CD4-positive, alpha-beta T cell treated with Interleukin-10 for 1 hour (primary cell): ENCODE data around the gene JAKMIP1.

Experiments
- DNase-seq: peaks from one replicate; pipeline ENCODE4 v3.0.0-alpha.2; 2020

JAKMIP1 gene

GRCh38 chr4:6055436-6055835, 144.9 kb downstream of the JAKMIP1 start:
- DNase-seq = no peak

- no peak for DNase-seq
Measured at GRCh38 chr4:6055030-6055429, 145.3 kb downstream of the JAKMIP1 start.

- no peak for DNase-seq
Measured at GRCh38 chr4:6054162-6054922, 146.0 kb downstream of the JAKMIP1 start.

GRCh38 chr4:6052679-6053078, 147.7 kb downstream of the JAKMIP1 start:
- DNase-seq = no peak

- no peak for DNase-seq
Measured at GRCh38 chr4:6050551-6050950, 149.8 kb downstream of the JAKMIP1 start.

- no peak for DNase-seq
Measured at GRCh38 chr4:6049985-6050384, 150.4 kb downstream of the JAKMIP1 start.

- DNase-seq = no peak
Measured at GRCh38 chr4:6049278-6049677, 151.1 kb downstream of the JAKMIP1 start.

- no peak for DNase-seq
Measured at GRCh38 chr4:6048537-6048936, 151.8 kb downstream of the JAKMIP1 start.

GRCh38 chr4:6047130-6047673, 153.1 kb downstream of the JAKMIP1 start:
- DNase-seq = no peak

GRCh38 chr4:6046526-6047129, 153.7 kb downstream of the JAKMIP1 start:
- no peak for DNase-seq

- DNase-seq = no peak
Measured at GRCh38 chr4:6044805-6045204, 155.5 kb downstream of the JAKMIP1 start.

- no peak for DNase-seq
Measured at GRCh38 chr4:6044276-6044675, 156.1 kb downstream of the JAKMIP1 start.

GRCh38 chr4:6043843-6044242, 156.5 kb downstream of the JAKMIP1 start:
- DNase-seq = no peak

- no peak for DNase-seq
Measured at GRCh38 chr4:6043188-6043587, 157.2 kb downstream of the JAKMIP1 start.

- DNase-seq = no peak
Measured at GRCh38 chr4:6042293-6043063, 157.9 kb downstream of the JAKMIP1 start.

- no peak for DNase-seq
Measured at GRCh38 chr4:6041800-6042199, 158.5 kb downstream of the JAKMIP1 start.

- DNase-seq = no peak
Measured at GRCh38 chr4:6038711-6039110, 161.6 kb downstream of the JAKMIP1 start.

GRCh38 chr4:6035786-6036185, 164.6 kb downstream of the JAKMIP1 start:
- no peak for DNase-seq

GRCh38 chr4:6033381-6033780, 167.0 kb downstream of the JAKMIP1 start:
- no peak for DNase-seq

GRCh38 chr4:6032249-6033244, 167.8 kb downstream of the JAKMIP1 start:
- no peak for DNase-seq

- DNase-seq = no peak
Measured at GRCh38 chr4:6031846-6032245, 168.5 kb downstream of the JAKMIP1 start.

- DNase-seq = no peak
Measured at GRCh38 chr4:6030679-6031078, 169.7 kb downstream of the JAKMIP1 start.
